HG03060 (cell line): Measurements from ENCODE around the gene EMID1.

Experiments used
- ATAC-seq: cut with Tn5 transposase; IDR thresholded peaks from one replicate; pipeline ENCODE4 v1.9.1; 2021; ENCODE audit warnings: low read depth, moderate number of reproducible peaks; ENCODE audit not compliant: unreplicated experiment

EMID1 gene

DNA sequence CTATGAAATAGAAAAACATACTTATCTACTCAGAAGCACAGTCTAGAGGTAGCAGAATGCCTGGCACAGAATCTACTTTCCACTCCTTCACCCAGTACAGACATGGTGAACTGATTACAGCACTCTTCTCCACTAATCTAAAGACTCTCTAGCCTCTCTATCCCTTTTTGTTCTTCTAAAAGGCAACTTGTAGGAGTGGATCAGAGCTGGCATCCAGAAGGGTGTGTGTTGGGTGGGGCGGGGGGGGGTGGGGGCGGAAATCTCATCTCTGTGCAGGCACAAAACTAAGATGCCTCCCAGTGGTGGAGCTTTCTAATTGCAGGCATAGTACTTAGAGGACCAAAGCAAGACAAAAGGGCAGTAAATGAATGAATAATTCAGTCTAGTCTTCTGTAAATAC, 11.5 kb upstream of the EMID1 start:
- ATAC-seq: no peak

DNA sequence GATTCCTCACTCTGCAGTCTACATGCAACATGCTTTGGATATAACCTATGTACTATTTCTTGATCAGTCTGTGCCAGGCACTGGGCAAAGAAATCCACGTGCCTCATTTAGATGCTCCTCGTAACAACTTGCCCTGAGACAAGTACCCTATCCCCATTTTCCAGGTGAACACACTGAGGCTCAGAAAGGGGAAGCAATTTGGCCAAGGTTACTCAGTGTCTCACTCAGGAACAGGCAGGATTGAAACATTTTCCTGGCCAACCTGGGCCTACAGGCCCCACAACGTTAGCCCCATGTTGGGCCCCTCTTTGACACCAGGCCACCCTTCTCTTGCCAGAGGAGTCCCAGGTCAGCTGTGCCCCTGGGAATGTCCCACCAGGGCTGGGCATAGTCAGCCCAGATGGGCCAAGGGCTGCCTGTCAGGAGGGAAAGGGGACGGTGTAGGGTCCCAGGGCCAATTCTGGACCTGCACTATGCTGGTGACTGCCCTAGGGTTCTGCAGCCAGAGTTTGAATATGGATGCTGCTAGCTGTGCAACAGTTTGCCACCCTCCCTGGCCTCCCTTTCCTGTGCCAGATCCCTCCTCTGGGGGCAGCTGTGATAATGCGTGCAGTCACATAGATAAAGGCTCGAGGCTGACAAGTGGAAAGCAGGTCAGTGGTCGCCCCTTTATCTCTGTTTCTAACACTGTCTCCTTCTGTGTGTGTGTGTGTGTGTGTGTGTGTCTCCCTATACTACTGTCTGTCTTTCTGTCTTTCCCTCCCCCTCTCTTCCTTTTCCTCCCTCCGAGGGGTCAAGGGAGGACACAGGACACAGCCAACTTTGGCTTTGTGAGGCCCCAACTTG, 10.4 kb upstream of the EMID1 start:
- no peak for ATAC-seq

DNA sequence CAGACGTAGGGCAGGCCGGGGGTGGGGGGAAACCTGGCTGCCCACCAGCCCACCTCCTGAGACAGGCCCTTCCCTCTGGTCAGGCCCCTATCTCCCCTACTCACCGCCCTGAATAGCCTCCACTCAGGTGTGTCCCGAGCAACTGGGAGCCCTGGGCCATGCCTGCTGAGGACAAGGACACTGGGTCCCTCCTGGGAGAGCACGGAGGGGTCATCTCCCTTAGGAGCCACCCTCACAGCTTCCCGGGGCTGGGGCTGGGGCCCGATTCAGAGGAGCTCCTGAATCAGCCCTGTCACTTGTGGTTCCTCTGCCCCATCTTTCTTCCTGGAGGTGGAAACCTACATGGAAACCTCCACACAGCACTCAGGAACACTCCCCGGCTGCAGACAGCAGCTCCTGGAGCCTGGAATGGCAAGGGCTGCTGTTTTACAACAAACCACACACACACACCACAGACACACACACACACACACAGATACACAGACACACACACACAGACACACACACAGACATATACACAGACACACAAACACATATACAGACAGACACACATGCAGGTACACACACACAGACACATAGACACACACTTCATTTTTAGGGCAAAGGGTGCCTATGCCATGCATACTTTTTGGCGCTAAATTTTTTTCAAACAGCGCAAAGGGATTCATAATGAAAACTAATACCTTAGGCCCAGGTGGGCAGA, 9.6 kb upstream of the EMID1 start:
- ATAC-seq: no peak

DNA sequence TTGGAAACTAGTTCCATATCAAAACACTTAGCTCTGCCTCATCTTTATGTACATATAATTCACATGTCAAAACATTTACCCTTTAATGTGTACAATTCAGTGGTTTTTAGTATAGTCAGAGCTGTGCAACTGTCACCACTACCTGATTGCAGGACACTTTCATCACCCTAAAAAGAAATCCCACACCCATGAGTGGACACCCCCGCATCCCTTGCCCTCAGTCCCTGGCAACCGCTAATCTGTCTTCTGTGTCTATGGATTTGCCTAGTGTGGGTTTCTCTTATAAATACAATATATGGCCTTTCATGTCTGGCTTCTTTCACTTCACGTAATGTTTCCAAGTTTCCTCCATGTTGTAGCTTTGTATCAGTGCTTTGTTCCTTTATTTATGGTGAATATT, 8.6 kb upstream of the EMID1 start:
- no peak for ATAC-seq

DNA sequence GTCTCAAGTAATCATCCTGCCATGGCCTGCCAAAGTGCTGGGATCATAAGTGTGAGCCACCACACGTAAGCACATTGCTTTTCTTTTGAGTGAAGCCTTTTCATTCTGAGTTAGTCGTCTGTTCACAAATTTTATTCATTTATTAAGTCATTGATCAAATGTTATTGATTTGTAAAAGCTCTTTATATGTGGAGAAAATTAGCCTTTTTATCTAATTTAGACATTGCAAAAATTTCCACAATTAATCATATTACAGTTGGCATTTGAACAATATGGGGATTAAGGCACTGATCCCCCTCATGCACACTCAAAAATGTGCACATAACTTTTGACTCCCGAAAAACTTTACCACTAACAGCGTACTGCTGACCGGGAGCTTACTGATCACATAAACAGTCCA, 7.5 kb upstream of the EMID1 start:
- no peak for ATAC-seq

DNA sequence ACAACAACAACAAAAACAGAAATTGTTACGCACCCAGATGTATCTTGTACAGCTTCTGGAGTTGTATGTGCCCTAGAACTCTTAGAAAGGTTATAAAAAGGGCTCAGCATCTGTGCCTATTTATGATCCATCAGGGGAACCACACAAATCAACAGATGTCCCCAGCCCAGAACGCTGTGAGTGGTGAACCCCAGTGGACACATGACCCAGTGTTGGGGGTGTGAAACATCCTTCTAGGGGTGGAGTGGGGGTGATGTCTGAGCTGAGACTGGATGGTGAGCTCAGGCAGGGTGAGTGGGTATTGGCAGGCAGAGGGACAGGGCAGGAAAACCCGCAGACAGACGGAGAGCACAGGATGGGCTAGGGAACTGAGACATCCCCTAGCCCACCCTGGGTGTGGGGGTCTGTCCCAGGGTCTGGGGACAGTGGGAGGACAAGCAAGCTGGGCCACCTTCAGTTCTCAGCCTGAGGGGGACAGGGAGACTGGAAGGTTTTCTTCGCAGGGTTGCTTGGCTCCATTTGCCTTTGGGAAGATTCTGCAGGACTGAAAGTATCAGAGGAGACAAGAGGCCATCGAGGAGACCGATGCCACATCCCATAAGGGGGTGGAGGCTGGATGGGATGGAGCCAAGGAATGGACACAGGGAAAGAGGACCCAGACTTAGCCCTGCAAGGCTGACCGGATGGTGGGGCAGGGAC, 5.8 kb upstream of the EMID1 start:
- no peak for ATAC-seq

DNA sequence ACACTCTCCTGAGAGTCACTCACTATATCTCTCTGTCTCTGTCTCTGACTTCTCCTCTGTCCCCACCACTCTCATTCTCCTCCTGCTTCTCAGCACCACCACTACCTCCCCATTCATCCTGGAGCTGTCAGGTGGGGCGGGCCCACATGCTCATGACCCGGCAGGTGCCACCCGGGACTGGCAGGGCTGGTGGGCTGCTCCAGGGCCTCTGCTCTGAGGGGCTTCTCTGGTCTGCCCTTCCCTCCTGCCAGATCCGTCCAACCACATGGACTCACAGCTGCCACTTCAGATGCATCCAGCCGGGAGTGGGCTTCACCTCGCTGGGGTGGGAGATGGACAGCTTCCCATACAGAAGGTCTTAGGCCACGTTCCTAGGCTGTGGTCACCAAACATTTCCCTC, 4.8 kb upstream of the EMID1 start:
- no peak for ATAC-seq

DNA sequence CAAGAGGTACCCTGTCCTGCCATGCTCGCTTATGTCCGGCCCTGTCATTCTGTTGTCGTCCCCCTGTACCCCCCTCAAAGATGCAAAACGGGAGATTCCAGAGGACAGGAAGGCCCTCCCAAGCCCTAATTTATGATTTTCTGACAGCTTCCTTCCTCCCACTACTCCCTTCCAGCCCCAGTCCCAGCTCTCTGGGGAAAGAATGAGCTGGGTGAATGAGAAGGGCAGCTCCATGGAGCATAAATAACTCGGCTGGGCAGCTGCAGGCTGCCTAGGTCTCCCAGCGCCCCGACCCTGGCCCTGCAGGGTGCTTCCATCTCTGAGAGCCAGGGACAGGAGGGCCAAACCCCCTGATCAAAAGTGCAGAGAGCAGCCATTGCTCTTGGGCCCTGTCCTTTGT, 3.9 kb upstream of the EMID1 start:
- ATAC-seq: no peak

DNA sequence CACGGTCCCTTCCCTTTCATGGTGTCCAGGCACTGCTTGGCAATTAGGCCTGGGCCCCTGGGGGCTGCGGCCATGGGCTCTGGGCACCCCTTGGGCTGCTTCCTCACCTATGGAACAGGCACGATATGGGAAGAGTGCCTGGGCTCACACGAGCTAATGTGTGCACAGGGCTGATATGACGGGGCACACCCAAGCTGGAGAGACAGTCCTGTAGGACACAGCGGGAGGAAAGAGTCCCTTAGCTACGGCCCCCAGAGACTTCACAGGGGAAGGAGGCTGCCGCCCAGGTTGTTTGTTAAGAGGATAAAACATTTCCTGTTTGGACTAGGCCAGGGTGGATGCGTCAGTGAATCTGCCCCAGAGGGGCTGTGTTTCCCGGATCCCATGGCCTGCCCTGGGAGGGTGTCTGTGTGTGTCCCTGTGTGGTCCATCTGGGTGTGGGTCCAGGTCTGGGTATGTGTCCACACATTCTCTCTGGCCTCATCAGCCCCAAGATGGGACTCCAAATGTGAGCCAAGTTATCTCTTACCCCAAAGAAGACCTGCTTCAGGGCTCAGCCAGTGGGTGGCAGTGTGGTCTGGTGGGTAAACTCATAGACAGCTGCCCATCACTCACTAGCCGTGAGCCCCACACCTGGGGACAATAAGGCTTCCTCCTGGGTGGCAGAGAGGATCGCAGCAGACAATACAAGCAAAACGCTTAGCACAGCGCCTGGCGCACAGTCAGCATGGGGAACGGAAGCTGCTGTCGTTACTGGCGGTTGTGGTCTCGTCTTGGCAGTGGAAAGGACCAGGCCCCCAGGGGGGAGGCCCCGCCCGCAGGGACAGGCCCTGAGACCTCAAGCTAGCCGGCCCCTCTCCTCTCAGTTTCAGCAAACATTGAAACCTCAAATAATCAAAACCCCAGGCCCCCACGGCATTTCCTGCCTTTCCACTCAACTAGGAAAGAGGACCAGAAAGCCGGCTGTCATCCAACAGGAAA, 3.2 kb upstream of the EMID1 start:
- peak; percentile 34 for ATAC-seq

DNA sequence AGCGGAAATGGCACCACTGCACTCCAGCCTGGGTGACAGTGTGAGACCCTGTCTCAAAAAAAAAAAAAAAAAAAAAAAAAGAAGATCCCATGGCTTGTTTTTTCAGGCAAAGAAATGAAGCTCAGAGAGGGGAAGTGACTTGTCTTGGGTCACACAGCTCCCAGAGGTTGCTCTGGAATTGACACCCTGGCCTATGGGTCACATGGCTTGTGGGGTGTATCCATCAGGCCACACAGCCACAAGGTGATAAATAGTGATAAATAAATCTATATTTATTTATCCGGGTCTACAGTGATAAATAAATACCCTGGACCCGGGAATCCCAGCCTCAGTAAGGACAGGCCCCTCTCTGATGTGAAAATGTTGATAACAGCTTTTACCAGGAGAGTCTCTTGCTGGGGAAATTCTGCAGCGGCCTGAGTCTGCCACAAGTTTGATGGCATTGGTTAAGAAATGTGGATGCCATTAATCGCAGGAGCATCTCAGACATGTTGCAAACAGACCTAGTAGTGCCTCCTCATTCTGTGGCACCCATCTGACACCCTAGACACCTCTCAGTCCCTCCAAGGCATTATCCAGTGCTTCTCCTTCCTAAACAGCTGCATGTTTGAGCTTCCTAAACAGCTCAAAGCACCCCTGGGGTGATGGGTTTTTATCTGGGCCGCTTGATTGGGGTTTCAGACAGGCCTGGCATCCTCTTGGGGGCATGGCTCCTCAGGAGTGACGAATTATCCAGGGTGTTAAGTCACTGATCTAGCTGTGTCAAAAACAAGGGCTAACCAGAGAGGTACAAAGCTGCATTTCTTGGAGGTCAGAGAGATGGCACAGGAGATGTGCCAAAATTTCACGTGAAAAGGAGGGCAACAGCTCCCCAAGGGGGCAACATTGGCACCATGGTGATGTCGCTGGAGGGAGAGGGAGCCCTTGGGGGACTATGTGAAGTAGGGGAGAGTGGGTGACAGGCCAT, 1.9 kb upstream of the EMID1 start:
- ATAC-seq: no peak

DNA sequence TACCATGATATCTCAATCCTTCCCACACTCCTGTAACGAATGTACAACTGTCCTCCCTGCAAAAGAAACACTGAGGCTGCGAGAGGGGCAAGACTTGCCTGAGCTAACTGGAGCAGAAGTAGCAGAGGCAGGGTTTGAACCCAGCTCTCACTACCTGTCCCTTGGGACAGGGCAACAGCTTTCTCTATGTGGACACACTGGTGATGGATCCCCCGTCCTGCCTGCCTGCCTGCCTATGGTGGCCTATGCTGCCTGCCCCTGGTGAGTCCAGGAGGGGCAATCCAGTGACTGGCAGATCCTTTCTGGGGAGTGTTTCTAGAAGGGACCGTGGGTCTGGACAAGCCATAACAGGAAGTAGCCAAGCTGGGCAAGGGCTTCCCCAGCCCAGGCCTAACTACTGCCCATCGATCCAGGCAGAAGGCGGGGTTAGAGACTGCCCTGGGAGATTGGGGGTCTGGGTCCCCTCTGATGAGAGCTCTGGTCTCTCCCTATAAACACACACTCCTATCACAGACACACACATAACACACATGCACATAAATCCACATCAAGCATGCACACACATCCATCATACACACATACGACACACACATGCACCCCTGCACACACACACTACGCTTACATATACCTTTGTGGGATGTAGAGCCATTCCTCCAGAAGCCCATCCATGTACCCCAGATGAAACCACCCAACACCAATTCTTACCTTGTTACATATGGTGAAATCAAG, 1.1 kb upstream of the EMID1 start:
- no peak for ATAC-seq

DNA sequence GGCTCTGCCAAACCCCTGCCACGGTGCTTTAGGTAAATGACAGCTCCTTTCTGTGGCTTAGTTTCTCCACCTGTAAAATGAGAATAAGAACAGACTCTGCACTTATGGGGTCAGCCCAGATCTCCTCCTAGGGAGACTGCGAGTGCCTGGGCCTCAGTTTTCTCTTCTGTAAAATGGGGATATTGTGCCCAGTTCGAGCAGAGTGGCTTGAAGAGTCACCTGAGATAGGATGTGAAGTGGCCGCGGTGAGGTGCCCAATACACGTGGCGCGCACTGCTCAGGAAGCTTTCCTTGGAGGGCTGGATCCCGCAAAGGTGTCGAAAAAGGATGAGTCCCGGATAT, 473 bp upstream of the EMID1 start:
- ATAC-seq: no peak

DNA sequence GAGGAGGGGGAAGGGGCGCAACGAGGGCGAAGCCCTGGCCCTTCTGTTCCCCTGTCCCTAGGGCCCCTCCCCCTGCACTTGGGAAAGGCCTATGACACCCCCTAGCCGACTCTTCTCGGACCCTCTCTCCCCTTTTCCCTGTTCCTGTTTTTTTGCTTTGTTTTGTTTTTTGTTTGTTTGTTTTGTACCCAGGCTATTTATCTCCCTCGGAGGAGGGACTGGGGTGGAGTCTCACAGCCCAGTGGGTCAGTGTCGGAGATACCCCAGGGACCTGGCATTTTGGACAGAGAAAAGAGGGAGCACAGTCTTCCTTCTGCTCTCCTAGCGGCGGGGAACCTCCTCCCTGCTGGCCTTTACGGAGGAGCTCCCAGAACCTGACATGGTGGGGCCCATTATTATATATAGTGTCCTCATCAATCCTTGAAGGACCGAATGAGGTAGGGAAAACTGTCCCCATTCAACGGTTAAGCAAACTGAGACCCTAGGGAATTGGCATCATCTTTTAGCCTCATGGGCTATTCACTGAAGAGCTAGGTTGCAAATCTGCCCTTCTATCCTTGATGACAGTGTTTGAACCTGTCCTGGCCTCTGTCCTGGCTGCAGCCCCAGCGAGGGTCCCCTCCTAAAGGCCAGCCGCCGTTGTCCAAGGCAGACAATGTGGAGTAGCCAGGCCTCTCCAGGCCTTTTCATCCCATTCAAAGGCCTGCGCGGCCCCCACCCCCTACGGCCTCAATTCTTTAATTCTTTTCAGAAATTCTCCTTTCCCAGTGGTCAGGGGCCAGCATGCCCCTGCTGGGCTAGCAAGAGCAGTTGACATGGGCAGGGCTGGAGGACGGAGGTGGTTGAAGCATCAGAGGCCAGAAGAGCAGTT, 911 bp downstream of the EMID1 start:
- no peak for ATAC-seq

DNA sequence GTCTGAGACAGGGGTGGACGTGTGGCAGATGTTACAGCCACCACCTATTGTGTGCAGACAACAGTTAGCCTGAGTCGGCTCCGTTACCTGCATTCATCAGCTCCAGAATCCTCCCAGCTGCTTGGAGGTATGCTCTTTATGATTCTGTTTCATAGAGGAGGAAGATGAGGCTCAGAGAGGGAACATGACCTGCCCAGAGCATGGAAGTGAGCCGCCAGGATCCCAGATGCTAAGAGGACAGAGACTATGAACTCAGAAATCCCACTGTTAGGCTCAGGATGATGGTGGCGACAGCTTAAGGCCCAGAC, 1.5 kb downstream of the EMID1 start:
- ATAC-seq: no peak

DNA sequence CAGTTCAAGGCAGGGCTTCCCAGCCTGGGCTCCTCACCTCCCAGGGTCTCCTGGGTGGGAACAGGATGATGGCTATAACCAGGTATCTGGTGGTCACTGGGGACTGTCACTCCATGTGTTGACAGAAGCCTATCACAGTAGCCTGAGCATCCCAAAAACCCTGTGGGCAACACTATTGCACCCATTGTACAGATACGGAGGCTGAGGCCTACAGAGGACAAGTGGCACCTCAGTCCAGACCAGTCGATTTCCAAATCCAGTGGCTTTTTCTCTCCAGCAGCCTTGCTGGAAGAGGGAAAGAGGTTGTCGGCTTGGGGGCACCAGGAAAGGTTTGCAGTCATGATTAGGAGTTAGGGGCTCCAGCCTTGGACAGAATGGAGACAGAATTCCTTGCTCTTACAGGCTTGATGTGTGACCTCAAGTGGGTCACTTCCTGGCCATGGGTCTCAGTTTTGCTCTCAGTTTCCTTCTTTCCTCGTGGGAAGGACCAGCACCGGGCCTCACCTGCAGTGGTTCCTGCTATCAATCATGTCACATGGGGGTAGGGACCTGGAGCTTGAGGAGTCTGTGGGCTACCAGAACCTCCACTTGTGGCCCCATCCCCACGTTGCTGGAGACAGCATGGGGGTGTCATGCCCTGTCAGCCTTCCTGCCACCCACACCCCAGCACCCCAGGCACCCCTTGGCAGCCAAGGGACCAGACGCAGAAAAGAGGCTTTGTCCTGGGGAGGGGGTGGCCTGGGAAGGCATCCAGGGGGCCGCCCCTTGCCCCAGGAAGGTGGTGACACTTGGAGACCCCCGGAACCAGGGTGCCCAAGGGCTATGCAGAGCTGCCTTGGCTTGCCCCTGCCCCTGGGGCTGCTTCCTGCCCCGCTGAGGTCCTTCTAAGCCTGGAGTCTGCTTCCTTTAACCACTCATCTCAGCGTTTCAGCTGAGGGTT, 2.1 kb downstream of the EMID1 start:
- ATAC-seq: no peak

DNA sequence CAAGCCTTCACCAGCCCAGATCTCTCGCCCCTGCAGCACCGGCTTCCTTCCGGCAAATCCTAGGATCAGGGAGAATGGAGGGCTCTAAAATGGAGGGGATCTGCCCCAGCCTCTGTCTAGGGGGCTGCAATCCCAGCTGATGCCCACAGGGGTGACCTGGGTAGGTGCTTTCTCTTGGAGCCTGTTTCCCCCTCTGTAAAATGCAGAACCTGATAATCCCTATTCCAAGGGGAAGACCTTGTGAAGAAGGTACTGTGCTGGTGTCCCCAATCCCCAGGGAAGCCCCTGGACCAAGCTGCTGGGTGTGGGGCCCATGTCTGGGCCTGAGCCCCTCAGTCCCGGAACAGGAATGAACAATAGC, 2.8 kb downstream of the EMID1 start:
- no peak for ATAC-seq
